ENCODE measurements around the gene NFKBIZ.

NFKBIZ gene, protein sequence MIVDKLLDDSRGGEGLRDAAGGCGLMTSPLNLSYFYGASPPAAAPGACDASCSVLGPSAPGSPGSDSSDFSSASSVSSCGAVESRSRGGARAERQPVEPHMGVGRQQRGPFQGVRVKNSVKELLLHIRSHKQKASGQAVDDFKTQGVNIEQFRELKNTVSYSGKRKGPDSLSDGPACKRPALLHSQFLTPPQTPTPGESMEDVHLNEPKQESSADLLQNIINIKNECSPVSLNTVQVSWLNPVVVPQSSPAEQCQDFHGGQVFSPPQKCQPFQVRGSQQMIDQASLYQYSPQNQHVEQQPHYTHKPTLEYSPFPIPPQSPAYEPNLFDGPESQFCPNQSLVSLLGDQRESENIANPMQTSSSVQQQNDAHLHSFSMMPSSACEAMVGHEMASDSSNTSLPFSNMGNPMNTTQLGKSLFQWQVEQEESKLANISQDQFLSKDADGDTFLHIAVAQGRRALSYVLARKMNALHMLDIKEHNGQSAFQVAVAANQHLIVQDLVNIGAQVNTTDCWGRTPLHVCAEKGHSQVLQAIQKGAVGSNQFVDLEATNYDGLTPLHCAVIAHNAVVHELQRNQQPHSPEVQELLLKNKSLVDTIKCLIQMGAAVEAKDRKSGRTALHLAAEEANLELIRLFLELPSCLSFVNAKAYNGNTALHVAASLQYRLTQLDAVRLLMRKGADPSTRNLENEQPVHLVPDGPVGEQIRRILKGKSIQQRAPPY

DNA sequence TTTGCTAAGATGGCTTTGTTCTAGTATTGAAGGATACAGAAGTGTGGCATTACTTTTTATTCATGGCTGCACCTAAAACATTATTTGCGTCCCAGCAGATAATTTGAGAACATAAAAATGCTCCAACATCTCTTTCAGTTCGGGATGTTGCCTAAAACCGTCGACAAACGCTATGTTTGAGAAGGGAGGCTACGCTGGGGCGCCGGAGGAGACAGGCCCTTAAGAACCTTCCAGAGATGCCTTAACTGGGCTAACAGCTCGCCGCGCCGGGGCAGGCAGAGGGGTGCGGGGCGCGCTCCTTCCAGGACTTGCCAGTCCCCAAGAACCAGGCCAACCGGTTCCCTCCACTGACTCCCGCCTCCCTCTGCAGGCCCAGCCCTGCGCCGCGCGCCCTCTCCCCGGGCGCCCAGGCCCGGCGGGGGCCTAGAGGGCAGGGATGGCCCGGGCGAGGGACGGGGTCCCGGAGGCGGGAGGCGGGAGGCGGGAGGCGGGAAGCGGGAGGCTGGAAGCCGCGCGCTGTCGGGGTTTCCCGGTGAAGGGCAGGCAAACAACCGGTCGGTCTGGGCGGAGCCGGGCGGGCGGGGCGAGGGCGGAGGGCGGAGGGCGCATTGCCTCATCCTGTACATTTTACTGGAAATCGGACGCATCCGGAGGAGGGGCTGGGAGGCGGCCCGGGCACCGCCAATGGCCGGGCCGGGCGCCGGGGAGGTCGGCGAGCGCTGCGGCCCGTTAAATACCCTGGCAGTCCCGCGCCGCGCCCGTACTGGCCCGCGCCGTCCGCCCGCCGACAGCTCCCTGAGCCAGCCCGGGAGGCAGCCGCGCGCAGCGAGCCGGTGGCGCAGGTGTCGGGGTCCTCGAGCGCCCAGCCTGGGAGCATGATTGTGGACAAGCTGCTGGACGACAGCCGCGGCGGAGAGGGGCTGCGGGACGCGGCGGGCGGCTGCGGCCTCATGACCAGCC lies at the start of gene NFKBIZ:
TSS of gene NFKBIZ (plus strand) at position 761 of the 960 bp plus-strand sequence. CDS start at position 876, 115 bp downstream.
- peaks cover 95% of the 10 kb centered on the region for H3K79me2 ChIP-seq (ENCODE audit: low read length)

GRCh38 chr3:101801174-101801573 lies 48.1 kb upstream of the NFKBIZ start:
- no peak overlapping the region for H2AFZ ChIP-seq (ENCODE audit: low read depth, low read length)
- peaks cover 4% of the 10 kb centered on the region for H3K4me1 ChIP-seq (ENCODE audit: low read length)
- H3K36me3 ChIP-seq (replicated peaks; ENCODE audit: low read depth, low read length), result peaks cover 23% of the 10 kb centered on the region
- H4K20me1 ChIP-seq (ENCODE audit: insufficient read depth, low read length), result no peaks in the 10 kb centered on the region
- TF ChIP-seq CTCF (IDR thresholded peaks at IDR 0.05; ENCODE audit: low read depth, low read length), result no peak
- no peak for TF ChIP-seq EZH2phosphoT487 (IDR thresholded peaks at IDR 0.05; ENCODE audit: low read depth)
- H3K4me3 ChIP-seq (ENCODE audit: low read length), result no peak overlapping the region
- no peak overlapping the region for H3K4me2 ChIP-seq (ENCODE audit: low read length)
- no peak overlapping the region for H3K27ac ChIP-seq (ENCODE audit: low read length)
- H3K9ac ChIP-seq (ENCODE audit: low read length), result no peak overlapping the region
- no peaks in the 10 kb centered on the region for H3K9me3 ChIP-seq (ENCODE audit: insufficient read depth, low read length)
- no peaks in the 10 kb centered on the region for H3K27me3 ChIP-seq (ENCODE audit: low read depth, low read length)
- H3K79me2 ChIP-seq (ENCODE audit: low read length), result no peaks in the 10 kb centered on the region

More for the DNA sequence above, at the start of gene NFKBIZ:
- peak within 1 kb of the TSS; percentile 95 for H3K4me3 ChIP-seq (ENCODE audit: low read length)
- peaks cover 64% of the 10 kb centered on the region for H3K36me3 ChIP-seq (replicated peaks; ENCODE audit: low read depth, low read length)
- peak within 1 kb of the TSS; percentile 88 for H3K27ac ChIP-seq (ENCODE audit: low read length)
- no peak within 1 kb of the TSS for H2AFZ ChIP-seq (ENCODE audit: low read depth, low read length)
- TF ChIP-seq EZH2phosphoT487 (IDR thresholded peaks at IDR 0.05; ENCODE audit: low read depth) (no peak), CTCF (IDR thresholded peaks at IDR 0.05; ENCODE audit: low read depth, low read length) (no peak)
- H3K4me2 ChIP-seq (ENCODE audit: low read length), result peak within 1 kb of the TSS; percentile 80
- H3K9me3 ChIP-seq (ENCODE audit: insufficient read depth, low read length), result no peaks in the 10 kb centered on the region
- H3K9ac ChIP-seq (ENCODE audit: low read length), result peak within 1 kb of the TSS; percentile 98
- H4K20me1 ChIP-seq (ENCODE audit: insufficient read depth, low read length), result peaks cover 63% of the 10 kb centered on the region
- H3K4me1 ChIP-seq (ENCODE audit: low read length), result peaks cover 49% of the 10 kb centered on the region
- H3K27me3 ChIP-seq (ENCODE audit: low read depth, low read length), result no peaks in the 10 kb centered on the region

GRCh38 chr3:101802179-101802578 lies 47.1 kb upstream of the NFKBIZ start:
- TF ChIP-seq CTCF (IDR thresholded peaks at IDR 0.05; ENCODE audit: low read depth, low read length) (no peak), EZH2phosphoT487 (IDR thresholded peaks at IDR 0.05; ENCODE audit: low read depth) (no peak)
- H3K9ac ChIP-seq (ENCODE audit: low read length), result no peak overlapping the region
- no peaks in the 10 kb centered on the region for H4K20me1 ChIP-seq (ENCODE audit: insufficient read depth, low read length)

More at GRCh38 chr3:101802179-101802578, 47.1 kb upstream of the NFKBIZ start:
- Histone ChIP-seq H3K27ac (ENCODE audit: low read length) (no peak overlapping the region), H2AFZ (ENCODE audit: low read depth, low read length) (no peak overlapping the region), H3K4me1 (ENCODE audit: low read length) (no peaks in the 10 kb centered on the region), H3K27me3 (ENCODE audit: low read depth, low read length) (no peaks in the 10 kb centered on the region), H3K9me3 (ENCODE audit: insufficient read depth, low read length) (no peaks in the 10 kb centered on the region), H3K79me2 (ENCODE audit: low read length) (no peaks in the 10 kb centered on the region), H3K4me3 (ENCODE audit: low read length) (no peak overlapping the region), H3K36me3 (replicated peaks; ENCODE audit: low read depth, low read length) (peaks cover 14% of the 10 kb centered on the region), H3K4me2 (ENCODE audit: low read length) (no peak overlapping the region)
